Thyroid gland (tissue), 4 donors: Measurements from ENCODE around the gene HK3. TPM values are rescaled to one million over a fixed set of nuclear protein-coding genes. Genes with fewer than 3 reads are reported as not detected.

Experiments used
- DNase-seq, 2 donors: peaks; one replicate each; pipeline ENCODE4 v3.0.0-alpha.2; 2019
- H3K27ac ChIP-seq, 3 donors: fragments of 200-600 bp; sonication (generic); 1 replicate in 2 of 3; 2 replicates in 1 of 3; pipeline ENCODE4 v1.5.1; 2016 to 2019; ENCODE audit warnings: mild to moderate bottlenecking in 1 of 3, moderate library complexity in 1 of 3
- H3K27me3 ChIP-seq: fragments of 200-600 bp; sonication (generic); one replicate; pipeline ENCODE4 v1.5.1; 2019
- H3K36me3 ChIP-seq, 2 donors: fragments of 200-600 bp; sonication (generic); one replicate each; pipeline ENCODE4 v1.5.1; 2016 to 2019
- H3K4me1 ChIP-seq, 2 donors: fragments of 200-600 bp; sonication (generic); one replicate each; pipeline ENCODE4 v1.5.1; 2017 to 2019
- H3K4me3 ChIP-seq, 3 donors: fragments of 200-600 bp; sonication (generic); replicated peaks in 1 of 3; 1 replicate in 2 of 3; 2 replicates in 1 of 3; pipeline ENCODE4 v1.5.1; 2016; ENCODE audit warnings: mild to moderate bottlenecking in 1 of 3
- H3K9me3 ChIP-seq: fragments of 200-600 bp; sonication (generic); one replicate; pipeline ENCODE4 v1.5.1; 2017
- POLR2A ChIP-seq, 2 donors: fragments of 450-650 bp; IDR thresholded peaks; one replicate each; pipeline ENCODE4 v1.6.1; 2017; ENCODE audit warnings: antibody characterized with exemption in 2 of 2, mild to moderate bottlenecking in 2 of 2, moderate library complexity in 1 of 2
- WGBS, 2 donors: methylation state at CpG; one replicate each; pipeline ENCODE4 v1.1.5; 2017; 5-methylcytosine and 5-hydroxymethylcytosine counted together
- intact Hi-C: fragments of 100-400 bp; cut with DNase I; formaldehyde crosslinking; loops from one replicate; pipeline ENCODE4 v1.15.1; 2023
- total RNA-seq, 4 donors: library from RNA; depleted of rRNA; stranded (reverse); fragments of >200 nt; gene quantifications; one replicate each; pipeline ENCODE4 v1.2.3, GENCODE V29; 2016
- TF ChIP-seq, protein P1 (sequence below), 6 experiments: fragments of 200-600 bp in 3 of 6; fragments of 450-650 bp in 3 of 6; sonication (generic) in 3 of 6; IDR thresholded peaks; one replicate each; pipeline ENCODE4 v1.5.1; 2016 to 2019; ENCODE audit warnings: antibody characterized with exemption in 6 of 6, mild to moderate bottlenecking in 2 of 6, inconsistent platforms in 1 of 6, moderate library complexity in 1 of 6

Gene HK3
- total RNA-seq, 4 donors from 2014 or later = 0.67 to 3.1 (median 2.1) TPM

DNA sequence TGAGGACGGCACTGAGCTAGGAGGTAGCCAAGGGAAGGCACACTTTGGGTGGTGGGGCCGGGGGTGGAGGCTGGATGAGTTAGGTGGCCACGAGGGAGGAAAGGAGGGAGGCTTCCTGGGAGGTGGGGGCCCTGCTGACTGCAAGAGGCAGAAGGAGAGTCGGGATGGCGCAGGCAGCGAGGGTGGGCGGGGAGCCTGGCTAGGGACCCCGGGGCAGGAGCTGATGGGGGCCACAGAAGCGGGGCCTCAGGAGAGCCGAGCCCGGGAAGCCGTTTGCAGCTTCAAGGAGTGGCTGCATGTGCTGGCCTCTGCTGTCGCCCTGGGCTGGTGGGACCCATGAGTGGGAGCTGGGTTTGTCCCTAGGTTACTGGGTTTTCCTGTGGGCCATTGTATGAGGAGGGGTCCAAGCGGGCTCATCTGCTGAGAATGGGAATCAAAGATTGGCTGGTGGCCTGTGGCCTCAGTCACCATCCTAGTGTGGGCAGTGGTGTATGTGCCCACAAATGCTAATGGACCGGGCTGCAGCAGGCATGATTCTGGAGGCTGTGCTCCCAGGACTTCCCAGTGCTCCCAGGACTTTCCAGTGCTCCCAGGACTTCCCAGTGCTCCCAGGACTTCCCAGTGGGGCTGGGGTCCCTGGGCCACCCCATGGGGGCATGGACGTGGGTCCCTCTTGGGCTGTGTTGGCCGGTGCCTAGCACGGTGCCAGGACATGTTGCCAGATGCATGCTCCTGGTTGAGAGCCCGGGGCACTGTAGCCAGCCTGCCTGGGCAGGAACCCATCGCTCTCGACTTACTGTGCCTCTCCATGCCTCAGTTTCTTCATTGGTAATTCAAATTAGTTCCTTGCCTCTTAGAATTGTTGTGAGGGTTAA, 48.5 kb downstream of the HK3 start:
- no peak overlapping the region for H3K27ac ChIP-seq
- H3K4me3 ChIP-seq = no peak overlapping the region
- intact Hi-C loops = no loop called here
- no peaks in the 10 kb centered on the region for H3K4me1 ChIP-seq
- no peak for DNase-seq
- H3K9me3 ChIP-seq = no peaks in the 10 kb centered on the region
- WGBS, 2 donors = 78 to 81% methylated on average over 18 of the region's 21 CpGs
- no peaks in the 10 kb centered on the region for H3K36me3 ChIP-seq
- H3K27me3 ChIP-seq = no peaks in the 10 kb centered on the region
- TF ChIP-seq, protein P1, sequence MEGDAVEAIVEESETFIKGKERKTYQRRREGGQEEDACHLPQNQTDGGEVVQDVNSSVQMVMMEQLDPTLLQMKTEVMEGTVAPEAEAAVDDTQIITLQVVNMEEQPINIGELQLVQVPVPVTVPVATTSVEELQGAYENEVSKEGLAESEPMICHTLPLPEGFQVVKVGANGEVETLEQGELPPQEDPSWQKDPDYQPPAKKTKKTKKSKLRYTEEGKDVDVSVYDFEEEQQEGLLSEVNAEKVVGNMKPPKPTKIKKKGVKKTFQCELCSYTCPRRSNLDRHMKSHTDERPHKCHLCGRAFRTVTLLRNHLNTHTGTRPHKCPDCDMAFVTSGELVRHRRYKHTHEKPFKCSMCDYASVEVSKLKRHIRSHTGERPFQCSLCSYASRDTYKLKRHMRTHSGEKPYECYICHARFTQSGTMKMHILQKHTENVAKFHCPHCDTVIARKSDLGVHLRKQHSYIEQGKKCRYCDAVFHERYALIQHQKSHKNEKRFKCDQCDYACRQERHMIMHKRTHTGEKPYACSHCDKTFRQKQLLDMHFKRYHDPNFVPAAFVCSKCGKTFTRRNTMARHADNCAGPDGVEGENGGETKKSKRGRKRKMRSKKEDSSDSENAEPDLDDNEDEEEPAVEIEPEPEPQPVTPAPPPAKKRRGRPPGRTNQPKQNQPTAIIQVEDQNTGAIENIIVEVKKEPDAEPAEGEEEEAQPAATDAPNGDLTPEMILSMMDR (IDR thresholded peaks at IDR 0.05) = no peak
- no peak for TF ChIP-seq POLR2A (IDR thresholded peaks at IDR 0.05)

DNA sequence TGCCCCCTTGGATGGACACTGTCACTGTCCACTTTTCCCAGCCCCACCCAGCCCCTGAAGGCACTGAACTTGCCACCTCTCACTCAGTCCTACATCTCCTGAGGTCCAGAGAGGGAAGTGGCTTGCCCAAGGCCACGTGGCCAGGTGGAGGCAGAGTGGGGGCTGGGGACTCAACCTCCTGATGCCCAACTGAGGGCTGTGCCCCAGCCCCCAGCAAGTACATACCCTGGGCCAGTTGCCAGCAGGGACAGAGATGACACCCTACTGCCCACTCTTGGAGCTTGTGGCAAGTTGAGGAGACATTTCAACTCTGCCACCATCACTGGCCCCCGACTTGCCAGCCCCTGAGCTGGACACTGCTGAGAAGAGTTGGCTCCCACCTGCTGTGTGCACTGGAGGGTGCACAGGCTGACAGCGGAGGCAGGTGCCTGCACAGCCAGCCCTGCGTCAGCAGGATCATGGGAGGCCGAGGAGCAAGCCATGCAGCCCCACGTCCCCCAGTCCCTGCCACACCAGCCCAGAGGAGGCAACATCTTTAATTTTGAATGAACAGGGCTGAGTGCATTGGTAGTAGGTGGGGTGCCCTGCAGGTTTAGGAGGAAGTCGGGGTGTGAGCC, 49.4 kb downstream of the HK3 start:
- Histone ChIP-seq H3K9me3 (no peaks in the 10 kb centered on the region), H3K27me3 (no peaks in the 10 kb centered on the region), H3K27ac (no peak overlapping the region), H3K4me3 (no peak overlapping the region), H3K4me1 (no peaks in the 10 kb centered on the region), H3K36me3 (no peaks in the 10 kb centered on the region)
- intact Hi-C loops = no loop called here
- 68 to 69% methylated on average over 5 to 6 of the region's 7 CpGs for WGBS, 2 donors
- DNase-seq = no peak
- TF ChIP-seq, protein P1 (IDR thresholded peaks at IDR 0.05) = no peak
- TF ChIP-seq POLR2A (IDR thresholded peaks at IDR 0.05) = no peak

DNA sequence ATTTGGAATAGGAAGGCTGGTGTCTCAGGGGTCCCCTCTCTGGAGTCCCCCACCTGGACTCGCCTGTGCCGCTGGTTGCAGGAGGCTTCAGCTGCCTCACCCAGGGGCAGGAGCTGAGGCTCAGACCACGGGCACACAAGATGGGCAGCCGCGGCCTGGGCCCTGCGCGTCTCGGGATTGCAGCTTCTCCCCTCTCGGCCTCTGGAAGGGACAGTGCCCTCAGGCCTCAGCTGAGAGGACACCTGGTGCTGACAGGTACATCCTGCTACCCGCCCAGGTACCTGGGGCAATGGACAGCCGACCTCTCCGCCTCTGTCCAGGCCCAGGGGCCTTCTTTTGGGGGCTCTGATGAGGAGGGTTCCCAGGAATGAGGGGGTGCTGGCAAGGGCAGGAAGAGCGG, 50.5 kb downstream of the HK3 start:
- H3K27me3 ChIP-seq = no peaks in the 10 kb centered on the region
- DNase-seq = no peak
- WGBS, 2 donors = 91 to 100% methylated on average over 1 to 5 of the region's 13 CpGs
- H3K9me3 ChIP-seq = no peaks in the 10 kb centered on the region
- no peak overlapping the region for H3K27ac ChIP-seq
- H3K4me1 ChIP-seq = no peaks in the 10 kb centered on the region
- no peaks in the 10 kb centered on the region for H3K36me3 ChIP-seq
- no peak for TF ChIP-seq POLR2A (IDR thresholded peaks at IDR 0.05)
- TF ChIP-seq, protein P1 (IDR thresholded peaks at IDR 0.05) = no peak
- no peak overlapping the region for H3K4me3 ChIP-seq
- intact Hi-C loops = no loop called here

DNA sequence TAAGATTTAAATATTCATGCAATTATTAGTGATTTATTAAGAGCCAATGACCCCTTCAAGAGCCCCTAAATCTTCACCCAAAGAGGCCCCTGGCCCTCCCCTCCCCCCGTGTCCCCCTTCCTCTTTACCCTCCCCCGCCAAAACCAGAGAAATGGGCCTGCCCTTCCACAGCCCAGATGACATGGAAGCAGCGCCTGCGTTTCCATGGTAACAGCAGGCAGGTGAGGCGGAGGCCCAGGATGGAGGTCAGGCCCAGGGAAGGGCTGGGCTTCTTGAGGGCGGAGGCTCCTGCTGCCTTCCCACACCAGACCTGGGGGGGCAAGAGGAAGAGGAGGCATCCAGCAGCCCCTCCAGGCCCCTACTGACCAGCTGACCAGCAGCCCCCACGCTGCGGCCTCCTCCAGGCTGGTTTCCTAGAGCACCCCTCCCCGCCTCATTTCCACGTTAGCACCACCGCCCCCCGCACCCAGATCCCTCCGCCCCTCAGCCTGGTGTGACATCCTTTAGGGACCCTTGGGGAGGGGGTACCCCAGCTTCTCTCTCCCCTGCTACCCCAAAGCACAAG, 51.3 kb downstream of the HK3 start:
- intact Hi-C loops = no loop called here
- Histone ChIP-seq H3K4me3 (no peak overlapping the region), H3K9me3 (no peaks in the 10 kb centered on the region), H3K4me1 (no peaks in the 10 kb centered on the region), H3K27me3 (no peaks in the 10 kb centered on the region), H3K27ac (no peak overlapping the region), H3K36me3 (no peaks in the 10 kb centered on the region)
- TF ChIP-seq POLR2A (IDR thresholded peaks at IDR 0.05) = no peak
- TF ChIP-seq, protein P1 (IDR thresholded peaks at IDR 0.05) = no peak
- DNase-seq = no peak
- WGBS, 2 donors = 79 to 81% methylated on average over 13 of the region's 13 CpGs

DNA sequence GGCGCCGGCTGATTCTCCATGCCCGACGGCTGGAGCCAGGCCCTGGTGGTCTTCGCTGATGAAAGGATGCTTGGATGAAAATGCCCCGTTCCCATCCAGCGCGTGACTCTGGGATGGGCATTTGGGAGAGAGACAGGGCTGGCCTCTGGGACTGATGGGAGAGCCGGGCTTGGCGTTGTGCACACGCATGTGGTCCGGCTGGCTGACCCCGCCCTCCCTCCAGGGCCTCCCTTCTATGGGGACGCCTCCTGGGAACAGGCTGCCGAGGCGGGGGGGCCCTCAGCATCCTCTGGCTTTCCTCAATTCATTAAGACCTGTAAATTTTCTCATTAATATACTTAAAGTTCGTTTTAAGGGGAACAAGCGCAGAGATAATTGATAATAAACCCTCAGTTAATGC, 52.0 kb downstream of the HK3 start:
- Histone ChIP-seq H3K27me3 (no peaks in the 10 kb centered on the region), H3K4me3 (no peak overlapping the region), H3K27ac (no peak overlapping the region), H3K4me1 (no peaks in the 10 kb centered on the region), H3K36me3 (no peaks in the 10 kb centered on the region), H3K9me3 (no peaks in the 10 kb centered on the region)
- WGBS, 2 donors = 55 to 66% methylated on average over 6 to 16 of the region's 18 CpGs
- no peak for DNase-seq
- TF ChIP-seq, protein P1 (IDR thresholded peaks at IDR 0.05) = no peak
- TF ChIP-seq POLR2A (IDR thresholded peaks at IDR 0.05) = no peak
- intact Hi-C loops = no loop called here
